ENCODE data around the gene GRIP1. TPM values are rescaled to one million over a fixed set of nuclear protein-coding genes. Genes with fewer than 3 reads are reported as not detected.

Gene GRIP1
- total RNA-seq, 1 donor from 2014 or later, result 3.1 TPM

GRCh38 chr12:66495709-66496108, 183.2 kb downstream of the GRIP1 start:
- no peak overlapping the region for H3K4me3 ChIP-seq (ENCODE audit: low read length in 3 of 3)
- H3K27me3 ChIP-seq (ENCODE audit: control insufficient read depth in 3 of 3, insufficient read depth in 3 of 3, low read length in 3 of 3), result no peaks in the 10 kb centered on the region
- H3K9me3 ChIP-seq (ENCODE audit: control insufficient read depth in 3 of 3, low read length in 3 of 3), result no peaks in the 10 kb centered on the region
- H3K27ac ChIP-seq (ENCODE audit: low read depth, low read length), result no peak overlapping the region
- H3K36me3 ChIP-seq (ENCODE audit: control insufficient read depth in 3 of 3, insufficient read depth in 3 of 3, low read length in 3 of 3), result no peaks in the 10 kb centered on the region
- H3K4me1 ChIP-seq (ENCODE audit: control insufficient read depth in 3 of 3, insufficient read depth in 3 of 3, low read length in 3 of 3), result no peaks in the 10 kb centered on the region
- H3K9ac ChIP-seq (ENCODE audit: low read depth in 1 of 3, low read length in 3 of 3), result no peak overlapping the region

- Histone ChIP-seq H3K36me3 (ENCODE audit: control insufficient read depth in 3 of 3, insufficient read depth in 3 of 3, low read length in 3 of 3) (no peaks in the 10 kb centered on the region), H3K9me3 (ENCODE audit: control insufficient read depth in 3 of 3, low read length in 3 of 3) (no peaks in the 10 kb centered on the region), H3K9ac (ENCODE audit: low read depth in 1 of 3, low read length in 3 of 3) (no peak overlapping the region), H3K27ac (ENCODE audit: low read depth, low read length) (no peak overlapping the region), H3K27me3 (ENCODE audit: control insufficient read depth in 3 of 3, insufficient read depth in 3 of 3, low read length in 3 of 3) (no peaks in the 10 kb centered on the region), H3K4me1 (ENCODE audit: control insufficient read depth in 3 of 3, insufficient read depth in 3 of 3, low read length in 3 of 3) (no peaks in the 10 kb centered on the region), H3K4me3 (ENCODE audit: low read length in 3 of 3) (no peak overlapping the region)
Observed at GRCh38 chr12:66493819-66494218, 185.1 kb downstream of the GRIP1 start.

GRCh38 chr12:66491853-66492252, 187.0 kb downstream of the GRIP1 start:
- no peaks in the 10 kb centered on the region for H3K36me3 ChIP-seq (ENCODE audit: control insufficient read depth in 3 of 3, insufficient read depth in 3 of 3, low read length in 3 of 3)
- no peak overlapping the region for H3K4me3 ChIP-seq (ENCODE audit: low read length in 3 of 3)
- H3K9me3 ChIP-seq (ENCODE audit: control insufficient read depth in 3 of 3, low read length in 3 of 3), result no peaks in the 10 kb centered on the region
- no peaks in the 10 kb centered on the region for H3K4me1 ChIP-seq (ENCODE audit: control insufficient read depth in 3 of 3, insufficient read depth in 3 of 3, low read length in 3 of 3)
- H3K27ac ChIP-seq (ENCODE audit: low read depth, low read length), result no peak overlapping the region
- H3K27me3 ChIP-seq (ENCODE audit: control insufficient read depth in 3 of 3, insufficient read depth in 3 of 3, low read length in 3 of 3), result no peaks in the 10 kb centered on the region
- no peak overlapping the region for H3K9ac ChIP-seq (ENCODE audit: low read depth in 1 of 3, low read length in 3 of 3)

GRCh38 chr12:66482351-66483203, 196.3 kb downstream of the GRIP1 start:
- no peaks in the 10 kb centered on the region for H3K4me1 ChIP-seq (ENCODE audit: control insufficient read depth in 3 of 3, insufficient read depth in 3 of 3, low read length in 3 of 3)
- H3K27ac ChIP-seq (ENCODE audit: low read depth, low read length), result no peak overlapping the region
- no peaks in the 10 kb centered on the region for H3K27me3 ChIP-seq (ENCODE audit: control insufficient read depth in 3 of 3, insufficient read depth in 3 of 3, low read length in 3 of 3)

GRCh38 chr12:66467932-66468331, 210.9 kb downstream of the GRIP1 start:
- no peak overlapping the region for H3K9ac ChIP-seq (ENCODE audit: low read depth in 1 of 3, low read length in 3 of 3)
- no peaks in the 10 kb centered on the region for H3K36me3 ChIP-seq (ENCODE audit: control insufficient read depth in 3 of 3, insufficient read depth in 3 of 3, low read length in 3 of 3)
- H3K27me3 ChIP-seq (ENCODE audit: control insufficient read depth in 3 of 3, insufficient read depth in 3 of 3, low read length in 3 of 3), result no peaks in the 10 kb centered on the region
- H3K4me1 ChIP-seq (ENCODE audit: control insufficient read depth in 3 of 3, insufficient read depth in 3 of 3, low read length in 3 of 3), result no peaks in the 10 kb centered on the region
- no peak overlapping the region for H3K27ac ChIP-seq (ENCODE audit: low read depth, low read length)
- H3K9me3 ChIP-seq (ENCODE audit: control insufficient read depth in 3 of 3, low read length in 3 of 3), result no peaks in the 10 kb centered on the region
- no peak overlapping the region for H3K4me3 ChIP-seq (ENCODE audit: low read length in 3 of 3)

More at GRCh38 chr12:66482351-66483203, 196.3 kb downstream of the GRIP1 start:
- no peaks in the 10 kb centered on the region for H3K36me3 ChIP-seq (ENCODE audit: control insufficient read depth in 3 of 3, insufficient read depth in 3 of 3, low read length in 3 of 3)
- no peak overlapping the region for H3K9ac ChIP-seq (ENCODE audit: low read depth in 1 of 3, low read length in 3 of 3)
- no peak overlapping the region for H3K4me3 ChIP-seq (ENCODE audit: low read length in 3 of 3)
- H3K9me3 ChIP-seq (ENCODE audit: control insufficient read depth in 3 of 3, low read length in 3 of 3), result no peaks in the 10 kb centered on the region

- Histone ChIP-seq H3K36me3 (ENCODE audit: control insufficient read depth in 3 of 3, insufficient read depth in 3 of 3, low read length in 3 of 3) (no peaks in the 10 kb centered on the region), H3K27me3 (ENCODE audit: control insufficient read depth in 3 of 3, insufficient read depth in 3 of 3, low read length in 3 of 3) (no peaks in the 10 kb centered on the region), H3K4me1 (ENCODE audit: control insufficient read depth in 3 of 3, insufficient read depth in 3 of 3, low read length in 3 of 3) (no peaks in the 10 kb centered on the region), H3K27ac (ENCODE audit: low read depth, low read length) (no peak overlapping the region), H3K9ac (ENCODE audit: low read depth in 1 of 3, low read length in 3 of 3) (no peak overlapping the region), H3K4me3 (ENCODE audit: low read length in 3 of 3) (no peak overlapping the region), H3K9me3 (ENCODE audit: control insufficient read depth in 3 of 3, low read length in 3 of 3) (no peaks in the 10 kb centered on the region)
Observed at GRCh38 chr12:66461331-66461730, 217.5 kb downstream of the GRIP1 start.

- Histone ChIP-seq H3K27ac (ENCODE audit: low read depth, low read length) (no peak overlapping the region), H3K27me3 (ENCODE audit: control insufficient read depth in 3 of 3, insufficient read depth in 3 of 3, low read length in 3 of 3) (no peaks in the 10 kb centered on the region), H3K36me3 (ENCODE audit: control insufficient read depth in 3 of 3, insufficient read depth in 3 of 3, low read length in 3 of 3) (no peaks in the 10 kb centered on the region), H3K4me1 (ENCODE audit: control insufficient read depth in 3 of 3, insufficient read depth in 3 of 3, low read length in 3 of 3) (no peaks in the 10 kb centered on the region), H3K9me3 (ENCODE audit: control insufficient read depth in 3 of 3, low read length in 3 of 3) (no peaks in the 10 kb centered on the region), H3K9ac (ENCODE audit: low read depth in 1 of 3, low read length in 3 of 3) (no peak overlapping the region), H3K4me3 (ENCODE audit: low read length in 3 of 3) (no peak overlapping the region)
Observed at GRCh38 chr12:66459944-66460482, 218.9 kb downstream of the GRIP1 start.

- Histone ChIP-seq H3K9me3 (ENCODE audit: control insufficient read depth in 3 of 3, low read length in 3 of 3) (no peaks in the 10 kb centered on the region), H3K9ac (ENCODE audit: low read depth in 1 of 3, low read length in 3 of 3) (no peak overlapping the region), H3K36me3 (ENCODE audit: control insufficient read depth in 3 of 3, insufficient read depth in 3 of 3, low read length in 3 of 3) (no peaks in the 10 kb centered on the region), H3K4me1 (ENCODE audit: control insufficient read depth in 3 of 3, insufficient read depth in 3 of 3, low read length in 3 of 3) (no peaks in the 10 kb centered on the region), H3K4me3 (ENCODE audit: low read length in 3 of 3) (no peak overlapping the region), H3K27ac (ENCODE audit: low read depth, low read length) (no peak overlapping the region), H3K27me3 (ENCODE audit: control insufficient read depth in 3 of 3, insufficient read depth in 3 of 3, low read length in 3 of 3) (no peaks in the 10 kb centered on the region)
Observed at GRCh38 chr12:66456612-66457011, 222.3 kb downstream of the GRIP1 start.

- Histone ChIP-seq H3K9me3 (ENCODE audit: control insufficient read depth in 3 of 3, low read length in 3 of 3) (no peaks in the 10 kb centered on the region), H3K36me3 (ENCODE audit: control insufficient read depth in 3 of 3, insufficient read depth in 3 of 3, low read length in 3 of 3) (no peaks in the 10 kb centered on the region), H3K4me1 (ENCODE audit: control insufficient read depth in 3 of 3, insufficient read depth in 3 of 3, low read length in 3 of 3) (no peaks in the 10 kb centered on the region), H3K4me3 (ENCODE audit: low read length in 3 of 3) (no peak overlapping the region), H3K9ac (ENCODE audit: low read depth in 1 of 3, low read length in 3 of 3) (no peak overlapping the region), H3K27me3 (ENCODE audit: control insufficient read depth in 3 of 3, insufficient read depth in 3 of 3, low read length in 3 of 3) (no peaks in the 10 kb centered on the region), H3K27ac (ENCODE audit: low read depth, low read length) (no peak overlapping the region)
Observed at GRCh38 chr12:66453844-66454243, 225.0 kb downstream of the GRIP1 start.

GRCh38 chr12:66453120-66453519, 225.8 kb downstream of the GRIP1 start:
- H3K27me3 ChIP-seq (ENCODE audit: control insufficient read depth in 3 of 3, insufficient read depth in 3 of 3, low read length in 3 of 3), result no peaks in the 10 kb centered on the region
- no peak overlapping the region for H3K4me3 ChIP-seq (ENCODE audit: low read length in 3 of 3)
- no peak overlapping the region for H3K27ac ChIP-seq (ENCODE audit: low read depth, low read length)
- H3K9ac ChIP-seq (ENCODE audit: low read depth in 1 of 3, low read length in 3 of 3), result no peak overlapping the region
- H3K36me3 ChIP-seq (ENCODE audit: control insufficient read depth in 3 of 3, insufficient read depth in 3 of 3, low read length in 3 of 3), result no peaks in the 10 kb centered on the region
- no peaks in the 10 kb centered on the region for H3K9me3 ChIP-seq (ENCODE audit: control insufficient read depth in 3 of 3, low read length in 3 of 3)
- no peaks in the 10 kb centered on the region for H3K4me1 ChIP-seq (ENCODE audit: control insufficient read depth in 3 of 3, insufficient read depth in 3 of 3, low read length in 3 of 3)
